Hepatocyte (in vitro differentiated cells): Measurements from ENCODE around the gene SAMD3. TPM values are rescaled to one million over a fixed set of nuclear protein-coding genes. Genes with fewer than 3 reads are reported as not detected.

ENCODE experiments used
- DNase-seq: peaks from one replicate; pipeline ENCODE4 v3.0.0-alpha.2; 2016; ENCODE audit warnings: low spot score
- H2AFZ ChIP-seq: fragments of 200-600 bp; sonication (generic); 2 replicates; pipeline ENCODE4 v1.6.0; 2016; ENCODE audit warnings: antibody characterized with exemption, mild to moderate bottlenecking
- H3K27ac ChIP-seq: fragments of 200-600 bp; sonication (generic); 2 replicates; pipeline ENCODE4 v1.5.1; 2016; ENCODE audit warnings: mild to moderate bottlenecking
- H3K27me3 ChIP-seq: fragments of 200-600 bp; sonication (generic); 2 replicates; pipeline ENCODE4 v1.6.1; 2016
- H3K36me3 ChIP-seq: fragments of 200-600 bp; sonication (generic); replicated peaks from 2 replicates; pipeline ENCODE4 v1.5.1; 2016; ENCODE audit warnings: low read depth; ENCODE audit not compliant: insufficient read depth
- H3K4me1 ChIP-seq: fragments of 200-600 bp; sonication (generic); 2 replicates; pipeline ENCODE4 v1.5.1; 2016; ENCODE audit warnings: mild to moderate bottlenecking, moderate library complexity; ENCODE audit not compliant: insufficient read depth
- H3K4me2 ChIP-seq: fragments of 200-600 bp; sonication (generic); 2 replicates; pipeline ENCODE4 v1.6.0; 2016
- H3K4me3 ChIP-seq: fragments of 200-600 bp; sonication (generic); 2 replicates; pipeline ENCODE4 v1.5.1; 2016; ENCODE audit warnings: mild to moderate bottlenecking
- H3K79me2 ChIP-seq: fragments of 200-600 bp; sonication (generic); 2 replicates; pipeline ENCODE4 v1.6.0; 2017; ENCODE audit warnings: mild to moderate bottlenecking
- H3K9me2 ChIP-seq: fragments of 200-600 bp; sonication (generic); replicated peaks from 2 replicates; pipeline ENCODE4 v1.6.0; 2017; ENCODE audit warnings: mild to moderate bottlenecking; ENCODE audit not compliant: insufficient read depth
- H3K9me3 ChIP-seq: fragments of 200-600 bp; sonication (generic); 2 replicates; pipeline ENCODE4 v1.5.1; 2016; ENCODE audit warnings: low read depth, mild to moderate bottlenecking
- H4K20me1 ChIP-seq: fragments of 200-600 bp; sonication (generic); 2 replicates; pipeline ENCODE4 v1.6.0; 2016; ENCODE audit warnings: mild to moderate bottlenecking; ENCODE audit not compliant: insufficient read depth, poor library complexity, severe bottlenecking
- CTCF ChIP-seq: fragments of 200-600 bp; sonication (generic); IDR thresholded peaks from 2 replicates; pipeline ENCODE4 v1.5.1; 2016; ENCODE audit warnings: antibody characterized with exemption, mild to moderate bottlenecking; ENCODE audit not compliant: poor library complexity
- EZH2 ChIP-seq: fragments of 200-600 bp; sonication (generic); IDR thresholded peaks from 2 replicates; pipeline ENCODE4 v1.6.1; 2016; ENCODE audit warnings: antibody characterized with exemption, mild to moderate bottlenecking, borderline replicate concordance
- EZH2phosphoT487 ChIP-seq: fragments of 200-600 bp; sonication (generic); IDR thresholded peaks from one replicate; pipeline ENCODE4 v1.6.1; 2018; ENCODE audit warnings: antibody characterized with exemption, mild to moderate bottlenecking, low read depth, moderate library complexity; ENCODE audit not compliant: unreplicated experiment, severe bottlenecking
- WGBS: methylation state at CpG from one replicate; pipeline ENCODE4 v1.1.6; 2016; ENCODE audit warnings: low lambda C conversion rate; ENCODE audit errors: missing lambda C conversion rate; 5-methylcytosine and 5-hydroxymethylcytosine counted together
- polyA plus RNA-seq: library from polyadenylated mRNA; unstranded; fragments of >200 nt; fragmentation: Nextera tagmentation; extraction: Ambion mirVana; gene quantifications from 2 replicates; pipeline ENCODE4 v1.2.1, GENCODE V29; 2016
- total RNA-seq: library from RNA; depleted of rRNA; stranded (reverse); fragments of >200 nt; gene quantifications from 2 replicates; pipeline ENCODE4 v1.2.3, GENCODE V29; 2014

SAMD3 gene
- total and polyA plus RNA-seq, 2 experiments from 2014 or later, result 0.81 to 2.2 TPM

GRCh38 chr6:130113201-130113710 is 109.5 kb downstream of the SAMD3 start:
- Histone ChIP-seq H3K27ac (no peak overlapping the region), H4K20me1 (no peaks in the 10 kb centered on the region), H3K9me2 (no peaks in the 10 kb centered on the region), H3K36me3 (no peaks in the 10 kb centered on the region), H3K4me2 (no peak overlapping the region), H2AFZ (no peak overlapping the region), H3K27me3 (no peaks in the 10 kb centered on the region), H3K9me3 (peaks cover 5% of the 10 kb centered on the region), H3K4me1 (no peaks in the 10 kb centered on the region), H3K79me2 (no peaks in the 10 kb centered on the region), H3K4me3 (no peak overlapping the region)
- no peak for DNase-seq
- 76% methylated on average over 2 of the region's 2 CpGs for WGBS
- TF ChIP-seq EZH2phosphoT487 (no peak), CTCF (no peak), EZH2 (no peak)

- Histone ChIP-seq H2AFZ (no peak overlapping the region), H3K79me2 (no peaks in the 10 kb centered on the region), H3K4me3 (no peak overlapping the region), H4K20me1 (no peaks in the 10 kb centered on the region), H3K27me3 (no peaks in the 10 kb centered on the region), H3K9me3 (peaks cover 5% of the 10 kb centered on the region), H3K4me1 (no peaks in the 10 kb centered on the region), H3K36me3 (no peaks in the 10 kb centered on the region), H3K4me2 (no peak overlapping the region), H3K9me2 (no peaks in the 10 kb centered on the region), H3K27ac (no peak overlapping the region)
- WGBS, result 92% methylated on average over 1 of the region's 1 CpG
- no peak for TF ChIP-seq EZH2phosphoT487
- TF ChIP-seq EZH2, result no peak
- no peak for TF ChIP-seq CTCF
- no peak for DNase-seq
Observed at GRCh38 chr6:130111031-130111430, 111.7 kb downstream of the SAMD3 start.

GRCh38 chr6:130107710-130108109 is 115.0 kb downstream of the SAMD3 start:
- no peak for DNase-seq
- H3K79me2 ChIP-seq, result no peaks in the 10 kb centered on the region
- H3K9me3 ChIP-seq, result peaks cover 5% of the 10 kb centered on the region
- TF ChIP-seq CTCF, result no peak
- H3K4me3 ChIP-seq, result no peak overlapping the region
- H2AFZ ChIP-seq, result no peak overlapping the region
- H3K36me3 ChIP-seq, result no peaks in the 10 kb centered on the region
- no peak overlapping the region for H3K4me2 ChIP-seq
- no peaks in the 10 kb centered on the region for H3K4me1 ChIP-seq
- H3K27me3 ChIP-seq, result no peaks in the 10 kb centered on the region
- no peaks in the 10 kb centered on the region for H3K9me2 ChIP-seq
- H3K27ac ChIP-seq, result no peak overlapping the region
- 75% methylated on average over 1 of the region's 1 CpG for WGBS
- no peaks in the 10 kb centered on the region for H4K20me1 ChIP-seq

- Histone ChIP-seq H3K9me2 (no peaks in the 10 kb centered on the region), H3K9me3 (peaks cover 5% of the 10 kb centered on the region), H3K4me1 (no peaks in the 10 kb centered on the region), H3K27ac (no peak overlapping the region), H4K20me1 (no peaks in the 10 kb centered on the region), H3K27me3 (no peaks in the 10 kb centered on the region), H3K4me3 (no peak overlapping the region), H3K79me2 (no peaks in the 10 kb centered on the region), H3K4me2 (no peak overlapping the region), H2AFZ (no peak overlapping the region), H3K36me3 (no peaks in the 10 kb centered on the region)
- TF ChIP-seq CTCF (no peak), EZH2 (no peak), EZH2phosphoT487 (no peak)
- no peak for DNase-seq
- 93% methylated on average over 4 of the region's 4 CpGs for WGBS
Observed at GRCh38 chr6:130105996-130106704, 116.6 kb downstream of the SAMD3 start.
